Muscle of leg (tissue), 11 donors: Measurements from ENCODE around the gene MAP2K2. TPM values are rescaled to one million over a fixed set of nuclear protein-coding genes. Genes with fewer than 3 reads are reported as not detected.

Source experiments
- DNase-seq: peaks from one replicate; pipeline ENCODE4 v3.0.0; 2013
- H3K27ac ChIP-seq: one replicate; pipeline ENCODE4 v1.5.1; 2013; ENCODE audit warnings: mild to moderate bottlenecking, low read length, control low read depth
- H3K27me3 ChIP-seq: one replicate; pipeline ENCODE4 v1.6.1; 2013; ENCODE audit warnings: low read length; ENCODE audit not compliant: control insufficient read depth, insufficient read depth
- H3K36me3 ChIP-seq: one replicate; pipeline ENCODE4 v1.6.1; 2013; ENCODE audit warnings: low read length; ENCODE audit not compliant: control insufficient read depth, insufficient read depth
- H3K4me1 ChIP-seq: one replicate; pipeline ENCODE4 v1.6.1; 2013; ENCODE audit warnings: low read length; ENCODE audit not compliant: control insufficient read depth, insufficient read depth
- H3K4me3 ChIP-seq: one replicate; pipeline ENCODE4 v1.5.1; 2013; ENCODE audit warnings: low read length, control low read depth
- H3K9me3 ChIP-seq: replicated peaks from 2 replicates; pipeline ENCODE4 v1.6.1; 2013; ENCODE audit warnings: low read depth, low read length; ENCODE audit not compliant: control insufficient read depth
- WGBS: methylation state at CpG from one replicate; pipeline ENCODE4 v1.1.5; 2013; ENCODE audit warnings: missing lambda C conversion rate; ENCODE audit not compliant: insufficient coverage; 5-methylcytosine and 5-hydroxymethylcytosine counted together
- polyA plus RNA-seq, 8 donors: library from polyadenylated mRNA; unstranded; fragments of 120-200 nt; gene quantifications; one replicate each; pipeline versions ENCODE4 v1.2.1 to v1.2.3, GENCODE V29; 2013; ENCODE audit warnings: inconsistent platforms in 1 of 8, low replicate concordance in 1 of 8; ENCODE audit not compliant: insufficient read length in 8 of 8, insufficient read depth in 1 of 8
- total RNA-seq: library from RNA; stranded (reverse); fragments of 120-200 nt; gene quantifications from one replicate; pipeline ENCODE4 v1.2.4, GENCODE V29; 2013

Gene MAP2K2
- total and polyA plus RNA-seq, 9 donors = 97.0 to 137 (median 117) TPM

- Histone ChIP-seq H3K36me3 (peaks cover 66% of the 10 kb centered on the region), H3K4me3 (no peak overlapping the region)
Observed at GRCh38 chr19:4115818-4116385, 8.0 kb downstream of the MAP2K2 start.

GRCh38 chr19:4115050-4115817, 8.7 kb downstream of the MAP2K2 start:
- Histone ChIP-seq H3K9me3 (no peaks in the 10 kb centered on the region), H3K27me3 (no peaks in the 10 kb centered on the region), H3K4me1 (peaks cover 4% of the 10 kb centered on the region), H3K27ac (no peak overlapping the region), H3K36me3 (peaks cover 73% of the 10 kb centered on the region), H3K4me3 (no peak overlapping the region)
- DNase-seq = no peak
- WGBS = 77% methylated on average over 24 of the region's 27 CpGs

More at GRCh38 chr19:4115818-4116385, 8.0 kb downstream of the MAP2K2 start:
- 76% methylated on average over 6 of the region's 13 CpGs for WGBS
- Histone ChIP-seq H3K4me1 (peaks cover 4% of the 10 kb centered on the region), H3K27ac (no peak overlapping the region), H3K27me3 (no peaks in the 10 kb centered on the region), H3K9me3 (no peaks in the 10 kb centered on the region)
- DNase-seq = no peak

- H3K9me3 ChIP-seq = no peaks in the 10 kb centered on the region
- peaks cover 4% of the 10 kb centered on the region for H3K4me1 ChIP-seq
- no peaks in the 10 kb centered on the region for H3K27me3 ChIP-seq
- DNase-seq = no peak
- no peak overlapping the region for H3K27ac ChIP-seq
- WGBS = 89% methylated on average over 18 of the region's 19 CpGs
- H3K36me3 ChIP-seq = peaks cover 79% of the 10 kb centered on the region
- H3K4me3 ChIP-seq = no peak overlapping the region
Observed at GRCh38 chr19:4114181-4114580, 9.7 kb downstream of the MAP2K2 start.

GRCh38 chr19:4113398-4114088, 10.4 kb downstream of the MAP2K2 start:
- H3K36me3 ChIP-seq = peaks cover 86% of the 10 kb centered on the region
- WGBS = 58% methylated on average over 17 of the region's 22 CpGs

GRCh38 chr19:4112367-4112766, 11.6 kb downstream of the MAP2K2 start:
- DNase-seq = no peak
- peaks cover 4% of the 10 kb centered on the region for H3K4me1 ChIP-seq
- WGBS = 96% methylated on average over 17 of the region's 17 CpGs
- H3K36me3 ChIP-seq = peaks cover 94% of the 10 kb centered on the region
- no peak overlapping the region for H3K4me3 ChIP-seq
- H3K27me3 ChIP-seq = no peaks in the 10 kb centered on the region
- H3K9me3 ChIP-seq = no peaks in the 10 kb centered on the region
- no peak overlapping the region for H3K27ac ChIP-seq

More at GRCh38 chr19:4113398-4114088, 10.4 kb downstream of the MAP2K2 start:
- Histone ChIP-seq H3K9me3 (no peaks in the 10 kb centered on the region), H3K27me3 (no peaks in the 10 kb centered on the region), H3K27ac (no peak overlapping the region), H3K4me3 (no peak overlapping the region), H3K4me1 (peaks cover 4% of the 10 kb centered on the region)
- DNase-seq = no peak

- Histone ChIP-seq H3K4me1 (no peaks in the 10 kb centered on the region), H3K27ac (no peak overlapping the region), H3K27me3 (no peaks in the 10 kb centered on the region), H3K4me3 (no peak overlapping the region), H3K9me3 (no peaks in the 10 kb centered on the region), H3K36me3 (peaks cover 89% of the 10 kb centered on the region)
- WGBS = 93% methylated on average over 5 of the region's 6 CpGs
- DNase-seq = no peak
Observed at GRCh38 chr19:4109626-4109945, 14.3 kb downstream of the MAP2K2 start.

GRCh38 chr19:4108767-4109625, 14.9 kb downstream of the MAP2K2 start:
- H3K4me3 ChIP-seq = no peak overlapping the region
- peaks cover 83% of the 10 kb centered on the region for H3K36me3 ChIP-seq
- WGBS = 88% methylated on average over 31 of the region's 35 CpGs
- peak overlapping the region; percentile 29 for H3K27ac ChIP-seq
- DNase-seq = no peak
- H3K9me3 ChIP-seq = no peaks in the 10 kb centered on the region
- H3K27me3 ChIP-seq = no peaks in the 10 kb centered on the region
- no peaks in the 10 kb centered on the region for H3K4me1 ChIP-seq

- Histone ChIP-seq H3K4me1 (peaks cover 17% of the 10 kb centered on the region), H3K9me3 (no peaks in the 10 kb centered on the region), H3K27ac (no peak overlapping the region), H3K4me3 (no peak overlapping the region), H3K27me3 (no peaks in the 10 kb centered on the region), H3K36me3 (peaks cover 77% of the 10 kb centered on the region)
- no peak for DNase-seq
- 91% methylated on average over 6 of the region's 9 CpGs for WGBS
Observed at GRCh38 chr19:4103080-4103433, 20.9 kb downstream of the MAP2K2 start.

GRCh38 chr19:4102339-4103079, 21.4 kb downstream of the MAP2K2 start:
- Histone ChIP-seq H3K9me3 (no peaks in the 10 kb centered on the region), H3K4me1 (peaks cover 22% of the 10 kb centered on the region), H3K36me3 (peaks cover 77% of the 10 kb centered on the region), H3K27me3 (no peaks in the 10 kb centered on the region), H3K27ac (no peak overlapping the region), H3K4me3 (no peak overlapping the region)
- no peak for DNase-seq
- 88% methylated on average over 47 of the region's 53 CpGs for WGBS
